Gastroesophageal sphincter (tissue), 4 donors: ENCODE data around the gene SSH2. TPM values are rescaled to one million over a fixed set of nuclear protein-coding genes. Genes with fewer than 3 reads are reported as not detected.
"Not testable (repeated sequence)": the region's sequence is repeated elsewhere in the genome, so short reads cannot be mapped to it uniquely, and the experiment has no call there.

Experiments
- ATAC-seq: fragments of 150-250 bp; one replicate; pipeline ENCODE4 v1.9.1; 2016; ENCODE audit warnings: mild to moderate bottlenecking, moderate library complexity
- H3K27ac ChIP-seq, 4 donors: fragments of 200-600 bp; sonication (generic) in 3 of 4; 1 replicate in 3 of 4; 2 replicates in 1 of 4; pipeline ENCODE4 v1.5.1; 2016 to 2019
- H3K27me3 ChIP-seq: fragments of 200-600 bp; sonication (generic); one replicate; pipeline ENCODE4 v1.5.1; 2019
- H3K36me3 ChIP-seq, 2 donors: fragments of 200-600 bp; sonication (generic); one replicate each; pipeline ENCODE4 v1.5.1; 2019; ENCODE audit warnings: control low read depth in 1 of 2
- H3K4me1 ChIP-seq, 3 donors: fragments of 200-600 bp; sonication (generic); 1 replicate in 2 of 3; 2 replicates in 1 of 3; pipeline ENCODE4 v1.5.1; 2016 to 2019; ENCODE audit warnings: control low read depth in 2 of 3
- H3K4me3 ChIP-seq, 2 donors: fragments of 200-600 bp; sonication (generic); one replicate each; pipeline ENCODE4 v1.5.1; 2019; ENCODE audit warnings: mild to moderate bottlenecking in 1 of 2, moderate library complexity in 1 of 2
- H3K9me3 ChIP-seq, 3 donors: fragments of 200-600 bp; sonication (generic); one replicate each; pipeline ENCODE4 v1.5.1; 2017 to 2019; ENCODE audit warnings: control low read depth in 2 of 3
- CTCF ChIP-seq, 4 experiments: fragments of 200-600 bp in 2 of 4; fragments of 450-650 bp in 2 of 4; sonication (generic) in 1 of 4; IDR thresholded peaks; one replicate each; pipeline ENCODE4 v1.5.1; 2017 to 2019; ENCODE audit warnings: antibody characterized with exemption in 4 of 4, mild to moderate bottlenecking in 2 of 4, moderate library complexity in 2 of 4
- EP300 ChIP-seq: sonication (generic); formaldehyde crosslinking; IDR thresholded peaks from one replicate; pipeline ENCODE4 v1.6.1; 2017; ENCODE audit warnings: antibody characterized with exemption, mild to moderate bottlenecking
- POLR2A ChIP-seq, 2 donors: fragments of 450-650 bp; IDR thresholded peaks; one replicate each; pipeline ENCODE4 v1.6.1; 2017; ENCODE audit warnings: antibody characterized with exemption in 2 of 2, mild to moderate bottlenecking in 2 of 2, moderate library complexity in 1 of 2
- POLR2AphosphoS5 ChIP-seq: sonication (generic); formaldehyde crosslinking; IDR thresholded peaks from one replicate; pipeline ENCODE4 v1.6.1; 2017; ENCODE audit warnings: antibody characterized with exemption
- WGBS, 2 donors: methylation state at CpG; one replicate each; pipeline ENCODE4 v1.1.5; 2018; ENCODE audit warnings: low coverage in 1 of 2; 5-methylcytosine and 5-hydroxymethylcytosine counted together
- total RNA-seq, 4 donors: library from RNA; depleted of rRNA; stranded (reverse); fragments of >200 nt; gene quantifications; one replicate each; pipeline ENCODE4 v1.1.0, GENCODE V29; 2016

SSH2 gene
- total RNA-seq, 4 donors from 2014 or later: 16.0 to 39.7 (median 24.9) TPM

- H3K4me3 ChIP-seq: no peak overlapping the region
- ATAC-seq: no peak
These were observed 67.9 kb downstream of the SSH2 start for GRCh38 chr17:29862127-29862526.

GRCh38 chr17:29859445-29859844, 70.6 kb downstream of the SSH2 start:
- H3K27ac ChIP-seq, H3K36me3 ChIP-seq, H3K4me3 ChIP-seq, ATAC-seq, H3K4me1 ChIP-seq, H3K27me3 ChIP-seq, H3K9me3 ChIP-seq: not testable (repeated sequence)
- WGBS, 2 donors: 79 to 87% methylated on average over 3 to 4 of the region's 4 CpGs

More at GRCh38 chr17:29862127-29862526, 67.9 kb downstream of the SSH2 start:
- Histone ChIP-seq H3K27ac (no peak overlapping the region), H3K9me3 (no peaks in the 10 kb centered on the region), H3K4me1 (peaks cover 0 to 4% (median 0%) of the 10 kb centered on the region in 3 donors), H3K36me3 (no peaks in the 10 kb centered on the region), H3K27me3 (no peaks in the 10 kb centered on the region)
- no peak for TF ChIP-seq CTCF (IDR thresholded peaks at IDR 0.05)
- no peak for TF ChIP-seq POLR2A (IDR thresholded peaks at IDR 0.05)
- TF ChIP-seq POLR2AphosphoS5: no peak
- no peak for TF ChIP-seq EP300

- Histone ChIP-seq H3K4me1 (no peaks in the 10 kb centered on the region), H3K9me3 (no peaks in the 10 kb centered on the region), H3K27ac (no peak overlapping the region), H3K4me3 (no peak overlapping the region), H3K27me3 (no peaks in the 10 kb centered on the region), H3K36me3 (no peaks in the 10 kb centered on the region)
- no peak for ATAC-seq
- no peak for TF ChIP-seq POLR2A (IDR thresholded peaks at IDR 0.05)
- TF ChIP-seq CTCF (IDR thresholded peaks at IDR 0.05): no peak
- TF ChIP-seq POLR2AphosphoS5: no peak
These were observed 72.2 kb downstream of the SSH2 start for GRCh38 chr17:29857823-29858222.

GRCh38 chr17:29857105-29857504, 72.9 kb downstream of the SSH2 start:
- not testable (repeated sequence) for H3K27ac ChIP-seq, ATAC-seq, H3K36me3 ChIP-seq, H3K27me3 ChIP-seq, H3K4me1 ChIP-seq, H3K9me3 ChIP-seq, H3K4me3 ChIP-seq
- WGBS, 2 donors: 96 to 100% methylated on average over 2 to 4 of the region's 4 CpGs

- WGBS, 2 donors: 57 to 71% methylated on average over 1 of the region's 1 CpG
These were observed 74.3 kb downstream of the SSH2 start for GRCh38 chr17:29855686-29856085.

GRCh38 chr17:29848737-29849136, 81.3 kb downstream of the SSH2 start:
- 87 to 88% methylated on average over 3 of the region's 3 CpGs for WGBS, 2 donors
- Histone ChIP-seq H3K4me1 (no peaks in the 10 kb centered on the region), H3K4me3 (no peak overlapping the region), H3K27me3 (no peaks in the 10 kb centered on the region), H3K27ac (no peak overlapping the region), H3K9me3 (no peaks in the 10 kb centered on the region), H3K36me3 (peaks cover 0 to 5% of the 10 kb centered on the region in 2 donors)
- TF ChIP-seq POLR2AphosphoS5: no peak
- no peak for ATAC-seq

More at GRCh38 chr17:29855686-29856085, 74.3 kb downstream of the SSH2 start:
- ATAC-seq: no peak
- Histone ChIP-seq H3K27me3 (no peaks in the 10 kb centered on the region), H3K9me3 (no peaks in the 10 kb centered on the region), H3K36me3 (no peaks in the 10 kb centered on the region), H3K27ac (no peak overlapping the region), H3K4me1 (no peaks in the 10 kb centered on the region), H3K4me3 (no peak overlapping the region)
- TF ChIP-seq POLR2AphosphoS5 (no peak), POLR2A (IDR thresholded peaks at IDR 0.05) (no peak), CTCF (IDR thresholded peaks at IDR 0.05) (no peak), EP300 (no peak)
